ENCODE measurements around the gene NEDD9. TPM values are rescaled to one million over a fixed set of nuclear protein-coding genes. Genes with fewer than 3 reads are reported as not detected.

NEDD9 gene
- total RNA-seq, 4 donors from 2014 or later: 34.6 to 82.7 (median 72.3) TPM

DNA sequence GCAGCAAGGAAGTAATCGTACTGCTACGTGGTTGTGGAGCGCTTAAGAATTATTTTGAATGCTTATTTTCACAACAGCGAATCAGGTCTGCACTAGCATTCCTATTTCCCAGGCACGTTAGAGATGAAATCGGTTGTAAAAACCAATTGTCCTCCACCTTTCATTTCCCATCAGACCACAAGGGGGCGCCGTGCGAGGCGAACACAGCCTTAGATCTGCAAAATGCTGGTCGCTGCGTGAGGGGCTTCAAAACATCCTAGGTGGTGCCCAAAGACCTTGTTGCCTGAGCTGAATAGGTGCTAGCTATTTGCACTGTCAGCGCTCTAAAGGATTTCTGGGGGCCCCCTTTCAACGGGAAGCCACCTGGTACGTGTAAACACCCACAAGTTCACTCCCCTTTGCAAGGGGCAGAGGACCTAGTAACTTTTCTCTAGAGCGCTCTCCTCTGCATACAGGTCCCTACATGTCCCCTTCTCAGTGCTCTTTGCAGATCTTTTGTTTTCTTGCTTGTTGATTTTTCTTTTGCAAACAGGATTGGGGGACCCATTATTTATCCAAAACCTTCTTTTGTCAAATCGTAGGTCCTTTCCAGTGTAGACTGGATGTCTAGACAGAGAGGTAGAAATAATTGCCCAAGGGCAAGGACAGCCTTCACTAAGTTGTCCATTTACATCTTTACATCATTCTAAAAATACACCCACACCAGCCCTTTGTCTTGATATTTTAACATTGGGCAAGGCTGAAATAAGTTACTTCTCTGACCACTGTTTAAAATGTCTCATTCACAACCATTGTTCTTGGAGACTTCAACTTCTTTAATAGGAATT lies 59.8 kb downstream of the NEDD9 start:
- Histone ChIP-seq H3K4me3 (no peak overlapping the region), H3K27ac (no peak overlapping the region), H3K36me3 (no peaks in the 10 kb centered on the region), H3K4me1 (peaks cover 4 to 14% (median 5%) of the 10 kb centered on the region in 4 donors), H3K9me3 (no peaks in the 10 kb centered on the region), H3K27me3 (no peaks in the 10 kb centered on the region)
- intact Hi-C loops (cut with DNase I; ENCODE audit: low total_unique reads) (no loop called here), in situ Hi-C loops (cut with MboI; ENCODE audit: low pct_ligation_motif_present in 1 of 4, low pct_unique_long_range_greater_than_20kb in 1 of 4, low sequenced_read_pairs in 3 of 4) (no loop called here)
- no peak for TF ChIP-seq POLR2A (IDR thresholded peaks at IDR 0.05)
- TF ChIP-seq, protein P1, sequence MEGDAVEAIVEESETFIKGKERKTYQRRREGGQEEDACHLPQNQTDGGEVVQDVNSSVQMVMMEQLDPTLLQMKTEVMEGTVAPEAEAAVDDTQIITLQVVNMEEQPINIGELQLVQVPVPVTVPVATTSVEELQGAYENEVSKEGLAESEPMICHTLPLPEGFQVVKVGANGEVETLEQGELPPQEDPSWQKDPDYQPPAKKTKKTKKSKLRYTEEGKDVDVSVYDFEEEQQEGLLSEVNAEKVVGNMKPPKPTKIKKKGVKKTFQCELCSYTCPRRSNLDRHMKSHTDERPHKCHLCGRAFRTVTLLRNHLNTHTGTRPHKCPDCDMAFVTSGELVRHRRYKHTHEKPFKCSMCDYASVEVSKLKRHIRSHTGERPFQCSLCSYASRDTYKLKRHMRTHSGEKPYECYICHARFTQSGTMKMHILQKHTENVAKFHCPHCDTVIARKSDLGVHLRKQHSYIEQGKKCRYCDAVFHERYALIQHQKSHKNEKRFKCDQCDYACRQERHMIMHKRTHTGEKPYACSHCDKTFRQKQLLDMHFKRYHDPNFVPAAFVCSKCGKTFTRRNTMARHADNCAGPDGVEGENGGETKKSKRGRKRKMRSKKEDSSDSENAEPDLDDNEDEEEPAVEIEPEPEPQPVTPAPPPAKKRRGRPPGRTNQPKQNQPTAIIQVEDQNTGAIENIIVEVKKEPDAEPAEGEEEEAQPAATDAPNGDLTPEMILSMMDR (IDR thresholded peaks at IDR 0.05): peak; percentile 80 to 91 (median 83)
- 42 to 47% methylated on average over 6 to 17 of the region's 17 CpGs for WGBS, 2 donors (ENCODE audit: low coverage in 1 of 2)
- peak; percentile 75 for DNase-seq

DNA sequence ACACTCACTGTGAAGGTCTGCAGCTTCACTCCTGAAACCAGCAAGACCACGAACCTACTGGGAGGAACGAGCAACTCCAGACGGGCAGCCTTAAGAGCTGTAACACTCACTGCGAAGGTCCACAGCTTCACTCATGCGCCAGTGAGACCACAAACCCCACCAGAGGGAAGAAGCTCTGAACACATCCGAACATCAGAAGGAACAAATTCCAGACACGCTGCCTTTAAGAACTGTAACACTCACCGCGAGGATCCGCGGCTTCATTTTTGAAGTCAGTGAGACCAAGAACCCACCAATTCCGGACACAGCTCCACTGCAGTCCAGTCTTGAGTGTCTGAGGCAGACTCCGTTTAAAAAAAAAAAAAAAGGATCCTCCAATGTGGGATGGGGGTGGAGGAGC lies 60.5 kb downstream of the NEDD9 start:
- no peak for DNase-seq
- 95 to 100% methylated on average over 6 to 13 of the region's 13 CpGs for WGBS, 2 donors (ENCODE audit: low coverage in 1 of 2)
- peaks cover 4 to 14% (median 5%) of the 10 kb centered on the region in 4 donors for H3K4me1 ChIP-seq
- H3K9me3 ChIP-seq: no peaks in the 10 kb centered on the region
- TF ChIP-seq POLR2AphosphoS5 (IDR thresholded peaks at IDR 0.05): no peak
- H3K27ac ChIP-seq: no peak overlapping the region
- intact Hi-C loops (cut with DNase I; ENCODE audit: low total_unique reads): no loop called here
- no peaks in the 10 kb centered on the region for H3K27me3 ChIP-seq
- no peak overlapping the region for H3K4me3 ChIP-seq
- in situ Hi-C loops (cut with MboI; ENCODE audit: low pct_ligation_motif_present in 1 of 4, low pct_unique_long_range_greater_than_20kb in 1 of 4, low sequenced_read_pairs in 3 of 4): no loop called here
- H3K36me3 ChIP-seq: no peaks in the 10 kb centered on the region

DNA sequence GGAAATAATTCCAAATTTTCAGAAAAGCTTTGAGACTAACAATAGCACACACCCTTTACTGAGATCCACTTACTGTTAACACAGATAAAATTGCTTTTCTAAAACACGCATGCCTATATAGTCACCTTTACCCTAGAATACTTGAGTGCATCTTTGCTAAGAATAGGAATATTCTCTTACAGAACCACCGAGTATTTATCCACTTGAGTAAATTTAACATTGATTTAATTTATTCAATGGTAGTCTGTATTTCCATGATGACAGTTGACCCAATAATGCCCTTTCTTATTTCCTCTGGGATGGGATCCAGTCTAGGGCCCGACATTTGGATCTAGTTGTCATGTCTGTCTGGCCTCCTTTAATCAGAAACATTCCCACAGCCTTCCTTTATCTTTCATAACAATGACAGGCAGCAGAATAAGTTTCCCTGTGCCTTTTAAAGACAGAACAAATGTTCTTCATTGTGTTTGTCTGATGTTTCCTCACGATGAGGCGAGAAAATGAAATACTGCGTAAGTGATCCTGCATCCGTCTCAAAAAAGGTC lies 64.3 kb downstream of the NEDD9 start:
- 82 to 83% methylated on average over 6 to 7 of the region's 7 CpGs for whole genome bisulfite sequencing, 2 donors (ENCODE audit: low coverage in 1 of 2)
- no peak for TF ChIP-seq EP300 (IDR thresholded peaks at IDR 0.05; ENCODE audit: low read depth)
- TF ChIP-seq, protein P1 (IDR thresholded peaks at IDR 0.05): no peak
- no peak for TF ChIP-seq POLR2AphosphoS5 (IDR thresholded peaks at IDR 0.05)
- no peak for TF ChIP-seq POLR2A (IDR thresholded peaks at IDR 0.05)
- H3K27me3 ChIP-seq: no peaks in the 10 kb centered on the region
- intact Hi-C loops (cut with DNase I; ENCODE audit: low total_unique reads) (no loop called here), in situ Hi-C loops (cut with MboI; ENCODE audit: low pct_ligation_motif_present in 1 of 4, low pct_unique_long_range_greater_than_20kb in 1 of 4, low sequenced_read_pairs in 3 of 4) (no loop called here)
- no peak overlapping the region for H3K27ac ChIP-seq
- DNase-seq: no peak
- no peak overlapping the region for H3K4me3 ChIP-seq
- no peaks in the 10 kb centered on the region for H3K9me3 ChIP-seq
- H3K36me3 ChIP-seq: no peaks in the 10 kb centered on the region
- H3K4me1 ChIP-seq: peaks cover 4 to 9% (median 5%) of the 10 kb centered on the region in 4 donors

DNA sequence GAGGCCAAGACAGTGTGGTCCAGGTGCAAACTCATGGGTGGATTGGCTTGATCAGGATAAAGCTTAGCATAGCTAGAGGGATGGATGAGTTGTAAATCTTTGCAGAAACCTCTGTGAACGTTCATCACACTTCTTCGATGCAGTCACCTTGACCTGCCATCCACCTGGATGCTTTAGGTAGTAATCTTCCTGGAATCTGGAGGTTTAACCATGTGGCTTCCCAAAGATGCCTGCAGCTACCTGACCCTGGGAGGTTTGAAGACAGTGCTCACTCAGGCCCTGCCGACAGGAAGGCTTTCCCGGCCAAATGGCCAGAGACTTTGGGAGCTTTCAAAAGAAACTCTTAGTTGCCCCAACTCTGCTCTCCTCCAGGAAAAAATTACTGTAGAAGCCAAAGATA lies 65.5 kb downstream of the NEDD9 start:
- intact Hi-C loops (cut with DNase I; ENCODE audit: low total_unique reads): no loop called here
- TF ChIP-seq, protein P1 (IDR thresholded peaks at IDR 0.05): no peak
- TF ChIP-seq EP300 (IDR thresholded peaks at IDR 0.05; ENCODE audit: low read depth) (no peak), POLR2A (IDR thresholded peaks at IDR 0.05) (no peak), POLR2AphosphoS5 (IDR thresholded peaks at IDR 0.05) (no peak)
- no peaks in the 10 kb centered on the region for H3K4me1 ChIP-seq
- no peaks in the 10 kb centered on the region for H3K36me3 ChIP-seq
- in situ Hi-C loops (cut with MboI; ENCODE audit: low pct_ligation_motif_present in 1 of 4, low pct_unique_long_range_greater_than_20kb in 1 of 4, low sequenced_read_pairs in 3 of 4): no loop called here
- no peak for DNase-seq
- H3K9me3 ChIP-seq: no peaks in the 10 kb centered on the region
- WGBS, 2 donors (ENCODE audit: low coverage in 1 of 2): 80 to 96% methylated on average over 4 of the region's 4 CpGs
- H3K4me3 ChIP-seq: no peak overlapping the region
- no peaks in the 10 kb centered on the region for H3K27me3 ChIP-seq
- H3K27ac ChIP-seq: no peak overlapping the region
